Upper lobe of right lung (tissue), 1 donor: ENCODE results near the gene CD300LB. TPM values are rescaled to one million over a fixed set of nuclear protein-coding genes. Genes with fewer than 3 reads are reported as not detected.
"Not testable (repeated sequence)": the region's sequence is repeated elsewhere in the genome, so short reads cannot be mapped to it uniquely, and the experiment has no call there.

Experiments used
- ATAC-seq: fragments of 200-7000 bp; cut with Tn5 transposase; one replicate; pipeline ENCODE4 v1.9.1; 2020; ENCODE audit warnings: mild to moderate bottlenecking, moderate library complexity
- DNase-seq: peaks from one replicate; pipeline ENCODE4 v3.0.0-alpha.2; 2020
- H3K27ac ChIP-seq: fragments of 200-600 bp; one replicate; pipeline ENCODE4 v1.8.0; 2022
- H3K27me3 ChIP-seq: fragments of 200-600 bp; one replicate; pipeline ENCODE4 v1.8.0; 2022; ENCODE audit warnings: mild to moderate bottlenecking
- H3K36me3 ChIP-seq: fragments of 200-600 bp; one replicate; pipeline ENCODE4 v1.8.0; 2022
- H3K4me1 ChIP-seq: fragments of 200-600 bp; one replicate; pipeline ENCODE4 v1.8.0; 2022
- H3K4me3 ChIP-seq: fragments of 200-600 bp; one replicate; pipeline ENCODE4 v1.8.0; 2022; ENCODE audit warnings: mild to moderate bottlenecking
- H3K9me3 ChIP-seq: fragments of 200-600 bp; one replicate; pipeline ENCODE4 v1.8.0; 2022
- intact Hi-C: fragments of 100-400 bp; cut with DNase I; formaldehyde crosslinking; loops from one replicate; pipeline ENCODE4 v1.11.0; 2022
- total RNA-seq: library from RNA; stranded (reverse); fragmentation: NEBNext Ultra II Directional; extraction: Animal tissue kit (Norgen Biotek cat#: 25700); gene quantifications from one replicate; pipeline ENCODE4 v1.2.1, GENCODE V29; 2021
- TF ChIP-seq, protein P1 (sequence below): fragments of 200-600 bp; IDR thresholded peaks from one replicate; pipeline ENCODE4 v1.8.0; 2022; ENCODE audit warnings: antibody characterized with exemption
- donor health status: DM: no; HTN: yes; CAD: no; lungs with severe emphysema.

The CD300LB gene
- total RNA-seq, 1 donor from 2014 or later = 1.3 TPM

DNA sequence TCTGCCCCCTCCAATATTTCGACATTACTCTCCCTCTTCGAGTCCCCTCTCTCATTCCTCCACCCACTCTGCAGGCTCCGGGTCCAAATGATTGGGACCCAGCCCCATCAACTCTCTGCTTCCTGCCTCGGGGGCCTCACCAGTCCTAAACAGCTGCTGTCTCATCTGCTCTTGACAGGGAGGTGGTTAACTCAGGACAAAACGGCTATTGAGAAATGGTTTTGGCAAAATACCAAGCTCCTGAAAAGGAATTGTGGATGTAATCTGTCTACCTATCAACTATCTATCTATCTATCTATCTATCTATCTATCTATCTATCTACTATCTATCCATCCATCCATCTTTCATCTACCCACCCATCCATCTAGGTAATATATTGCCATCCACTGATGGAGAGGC is 33.9 kb upstream of the CD300LB start:
- intact Hi-C loops = no loop called here
- no peaks in the 10 kb centered on the region for H3K36me3 ChIP-seq
- H3K9me3 ChIP-seq = no peaks in the 10 kb centered on the region
- H3K27ac ChIP-seq = no peak overlapping the region
- ATAC-seq (no peak), DNase-seq (no peak)
- H3K4me3 ChIP-seq = no peak overlapping the region
- TF ChIP-seq, protein P1, sequence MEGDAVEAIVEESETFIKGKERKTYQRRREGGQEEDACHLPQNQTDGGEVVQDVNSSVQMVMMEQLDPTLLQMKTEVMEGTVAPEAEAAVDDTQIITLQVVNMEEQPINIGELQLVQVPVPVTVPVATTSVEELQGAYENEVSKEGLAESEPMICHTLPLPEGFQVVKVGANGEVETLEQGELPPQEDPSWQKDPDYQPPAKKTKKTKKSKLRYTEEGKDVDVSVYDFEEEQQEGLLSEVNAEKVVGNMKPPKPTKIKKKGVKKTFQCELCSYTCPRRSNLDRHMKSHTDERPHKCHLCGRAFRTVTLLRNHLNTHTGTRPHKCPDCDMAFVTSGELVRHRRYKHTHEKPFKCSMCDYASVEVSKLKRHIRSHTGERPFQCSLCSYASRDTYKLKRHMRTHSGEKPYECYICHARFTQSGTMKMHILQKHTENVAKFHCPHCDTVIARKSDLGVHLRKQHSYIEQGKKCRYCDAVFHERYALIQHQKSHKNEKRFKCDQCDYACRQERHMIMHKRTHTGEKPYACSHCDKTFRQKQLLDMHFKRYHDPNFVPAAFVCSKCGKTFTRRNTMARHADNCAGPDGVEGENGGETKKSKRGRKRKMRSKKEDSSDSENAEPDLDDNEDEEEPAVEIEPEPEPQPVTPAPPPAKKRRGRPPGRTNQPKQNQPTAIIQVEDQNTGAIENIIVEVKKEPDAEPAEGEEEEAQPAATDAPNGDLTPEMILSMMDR = no peak
- no peaks in the 10 kb centered on the region for H3K27me3 ChIP-seq
- peaks cover 7% of the 10 kb centered on the region for H3K4me1 ChIP-seq

DNA sequence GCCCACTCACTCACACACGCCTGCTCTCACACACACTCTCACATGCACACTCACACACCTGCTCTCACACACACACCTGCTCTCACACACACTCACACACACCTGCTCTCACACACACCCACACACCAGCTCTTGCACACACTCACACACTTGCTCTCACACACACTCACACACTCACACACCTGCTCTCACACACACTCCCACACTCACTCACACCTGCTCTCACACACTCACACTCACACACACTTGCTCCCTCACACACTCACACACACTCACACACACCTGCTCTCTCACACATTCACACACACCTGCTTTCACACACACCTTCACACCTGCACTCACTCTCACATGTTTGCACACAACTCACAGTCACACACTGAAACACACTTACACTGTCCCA is 32.1 kb upstream of the CD300LB start:
- no peaks in the 10 kb centered on the region for H3K9me3 ChIP-seq
- TF ChIP-seq, protein P1 = no peak
- DNase-seq (no peak), ATAC-seq (no peak)
- no peaks in the 10 kb centered on the region for H3K27me3 ChIP-seq
- intact Hi-C loops = no loop called here
- peaks cover 7% of the 10 kb centered on the region for H3K4me1 ChIP-seq
- H3K27ac ChIP-seq = no peak overlapping the region
- H3K4me3 ChIP-seq = no peak overlapping the region
- H3K36me3 ChIP-seq = no peaks in the 10 kb centered on the region

DNA sequence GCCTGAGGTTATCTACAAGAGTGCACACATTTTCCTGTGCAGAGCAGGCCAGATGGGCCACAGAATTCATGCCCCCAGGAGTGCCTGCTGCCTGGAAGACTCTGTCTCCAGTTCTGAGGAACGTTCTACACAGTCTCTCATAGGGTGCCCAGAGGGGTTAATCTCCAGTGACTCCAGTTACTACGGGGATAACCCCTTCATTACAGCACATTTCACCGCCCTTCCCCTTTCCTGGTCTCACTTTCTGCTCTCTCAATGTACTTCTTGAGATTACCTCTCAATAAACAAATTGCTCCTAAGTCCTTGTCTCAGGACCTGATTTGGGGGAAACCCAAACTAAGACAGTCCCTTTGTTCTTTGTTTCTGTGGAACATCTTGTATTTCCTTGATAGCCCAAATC is 30.3 kb upstream of the CD300LB start:
- intact Hi-C loops = no loop called here
- no peaks in the 10 kb centered on the region for H3K4me1 ChIP-seq
- no peak overlapping the region for H3K27ac ChIP-seq
- H3K36me3 ChIP-seq = no peaks in the 10 kb centered on the region
- no peaks in the 10 kb centered on the region for H3K27me3 ChIP-seq
- H3K4me3 ChIP-seq = no peak overlapping the region
- H3K9me3 ChIP-seq = no peaks in the 10 kb centered on the region
- ATAC-seq (no peak), DNase-seq (no peak)
- TF ChIP-seq, protein P1 = no peak

DNA sequence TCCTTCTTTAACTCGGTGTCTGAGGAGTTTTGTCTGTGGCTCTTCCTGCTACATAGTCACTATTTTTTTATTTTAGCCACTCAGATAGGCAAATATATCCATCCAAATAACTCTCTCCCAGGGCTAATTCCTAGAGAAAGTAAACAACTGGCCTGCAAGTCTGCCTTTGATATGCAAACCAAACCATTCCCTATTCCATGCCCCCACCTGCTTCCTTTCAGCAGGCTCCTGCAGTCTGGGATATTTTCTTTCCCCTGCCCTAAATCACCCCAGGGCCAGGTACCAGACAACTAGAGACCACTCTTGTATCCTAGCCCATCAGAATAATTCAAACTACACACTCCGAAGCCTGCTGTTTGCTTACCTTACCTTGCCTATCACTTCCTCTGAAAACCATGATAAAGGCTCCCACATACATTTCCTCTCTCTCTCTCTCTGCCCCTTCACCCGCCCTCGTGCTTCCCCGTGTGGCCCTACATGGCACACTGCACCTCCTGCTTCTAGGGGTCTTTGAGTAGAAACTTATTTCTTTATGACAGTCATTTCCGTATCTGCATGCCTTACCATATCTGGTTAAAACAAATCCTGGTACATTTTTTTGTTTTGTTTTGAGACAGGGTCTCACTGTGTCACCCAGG is 27.7 kb upstream of the CD300LB start:
- H3K27me3 ChIP-seq = no peaks in the 10 kb centered on the region
- no peak overlapping the region for H3K4me3 ChIP-seq
- TF ChIP-seq, protein P1 = no peak
- no peak overlapping the region for H3K27ac ChIP-seq
- H3K4me1 ChIP-seq = no peaks in the 10 kb centered on the region
- intact Hi-C loops = no loop called here
- no peaks in the 10 kb centered on the region for H3K36me3 ChIP-seq
- ATAC-seq = no peak
- no peaks in the 10 kb centered on the region for H3K9me3 ChIP-seq
- no peak for DNase-seq

DNA sequence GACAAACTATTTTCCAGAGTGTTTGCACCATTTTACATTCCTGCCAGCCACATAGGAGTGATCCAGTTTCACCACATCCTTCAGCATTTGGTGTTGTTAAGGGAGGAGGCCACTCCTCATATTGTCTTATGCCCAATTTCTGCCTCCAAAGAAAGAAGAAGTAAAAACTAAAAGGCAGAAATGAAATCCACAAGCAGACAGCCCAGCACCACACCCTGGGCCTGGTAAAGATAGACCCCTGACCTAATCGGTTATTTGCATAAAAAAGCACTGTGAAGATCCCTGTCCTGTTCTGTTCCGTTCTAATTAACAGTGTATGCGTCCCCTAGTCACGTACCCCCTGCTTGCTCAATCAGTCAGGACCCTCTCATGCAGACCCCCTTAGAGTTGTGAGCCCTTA is 27.1 kb upstream of the CD300LB start:
- H3K4me1 ChIP-seq, H3K4me3 ChIP-seq, H3K36me3 ChIP-seq, intact Hi-C loops, DNase-seq, H3K27me3 ChIP-seq, H3K27ac ChIP-seq, H3K9me3 ChIP-seq, ATAC-seq: not testable (repeated sequence)

DNA sequence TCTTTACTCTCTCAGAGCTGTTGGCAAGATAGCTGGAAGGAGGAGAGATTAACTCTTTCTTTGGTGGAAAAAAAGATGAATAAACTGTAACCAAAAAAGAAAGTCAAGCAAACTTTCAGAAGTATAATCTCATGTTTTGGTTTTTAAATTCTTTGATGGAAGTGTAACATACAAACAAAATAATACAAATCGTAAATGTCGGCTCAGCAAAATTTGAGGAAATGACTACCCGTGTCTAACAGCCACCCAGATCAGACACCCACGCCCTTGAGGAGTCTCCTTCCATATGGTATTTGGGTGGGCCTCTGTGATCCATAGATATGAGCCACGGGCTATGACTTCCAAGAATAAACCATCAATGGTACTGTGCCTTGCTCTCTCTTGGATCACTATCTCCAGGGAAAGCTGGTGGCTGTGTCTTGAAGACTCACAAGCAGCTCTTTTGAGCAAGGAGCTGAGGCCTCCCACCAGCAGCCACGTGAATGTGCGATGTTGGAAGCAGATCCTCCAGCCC is 24.2 kb upstream of the CD300LB start:
- ATAC-seq = no peak
- no peak for DNase-seq
- Histone ChIP-seq H3K27me3 (no peaks in the 10 kb centered on the region), H3K9me3 (no peaks in the 10 kb centered on the region), H3K36me3 (no peaks in the 10 kb centered on the region), H3K4me1 (no peaks in the 10 kb centered on the region), H3K27ac (no peak overlapping the region), H3K4me3 (no peak overlapping the region)
- TF ChIP-seq, protein P1 = no peak
- intact Hi-C loops = no loop called here
